Measurements from ENCODE around the gene DYSF. TPM values are rescaled to one million over a fixed set of nuclear protein-coding genes. Genes with fewer than 3 reads are reported as not detected.
"Not testable (repeated sequence)": the region's sequence is repeated elsewhere in the genome, so short reads cannot be mapped to it uniquely, and the experiment has no call there.

The DYSF gene
- total RNA-seq (ENCODE audit: low replicate concordance), result 0.18 and 1.2 TPM in 2 replicates

DNA sequence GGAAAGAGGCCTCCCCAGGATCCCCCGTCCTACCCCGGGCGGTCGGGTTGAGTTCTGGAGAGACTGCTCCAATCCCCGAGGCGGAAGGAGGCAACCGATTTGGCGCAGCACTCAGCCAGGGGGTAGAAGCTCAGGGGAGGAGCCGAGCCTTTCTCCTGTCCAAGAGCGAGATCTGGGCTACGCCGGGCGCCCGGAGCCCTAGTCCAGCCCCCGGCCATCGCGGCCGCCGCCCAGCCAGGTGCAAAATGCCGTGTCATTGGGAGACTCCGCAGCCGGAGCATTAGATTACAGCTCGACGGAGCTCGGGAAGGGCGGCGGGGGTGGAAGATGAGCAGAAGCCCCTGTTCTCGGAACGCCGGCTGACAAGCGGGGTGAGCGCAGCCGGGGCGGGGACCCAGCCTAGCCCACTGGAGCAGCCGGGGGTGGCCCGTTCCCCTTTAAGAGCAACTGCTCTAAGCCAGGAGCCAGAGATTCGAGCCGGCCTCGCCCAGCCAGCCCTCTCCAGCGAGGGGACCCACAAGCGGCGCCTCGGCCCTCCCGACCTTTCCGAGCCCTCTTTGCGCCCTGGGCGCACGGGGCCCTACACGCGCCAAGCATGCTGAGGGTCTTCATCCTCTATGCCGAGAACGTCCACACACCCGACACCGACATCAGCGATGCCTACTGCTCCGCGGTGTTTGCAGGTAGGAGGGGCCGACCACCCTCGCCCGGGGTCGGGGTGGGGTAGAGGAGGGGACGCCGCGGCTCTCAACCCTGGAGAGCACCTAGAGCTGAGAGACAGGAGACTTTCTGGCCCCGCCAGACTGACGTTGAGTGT is at the start of gene DYSF:
Gene DYSF, plus strand, starts transcription at position 158 of the 817 bp plus-strand sequence.
- peak within 1 kb of the TSS; percentile 55 for H3K4me3 ChIP-seq (ENCODE audit: low read depth, low read length)
- peak; percentile 17 for DNase-seq (ENCODE audit: low read depth)
- TF ChIP-seq, protein P1, sequence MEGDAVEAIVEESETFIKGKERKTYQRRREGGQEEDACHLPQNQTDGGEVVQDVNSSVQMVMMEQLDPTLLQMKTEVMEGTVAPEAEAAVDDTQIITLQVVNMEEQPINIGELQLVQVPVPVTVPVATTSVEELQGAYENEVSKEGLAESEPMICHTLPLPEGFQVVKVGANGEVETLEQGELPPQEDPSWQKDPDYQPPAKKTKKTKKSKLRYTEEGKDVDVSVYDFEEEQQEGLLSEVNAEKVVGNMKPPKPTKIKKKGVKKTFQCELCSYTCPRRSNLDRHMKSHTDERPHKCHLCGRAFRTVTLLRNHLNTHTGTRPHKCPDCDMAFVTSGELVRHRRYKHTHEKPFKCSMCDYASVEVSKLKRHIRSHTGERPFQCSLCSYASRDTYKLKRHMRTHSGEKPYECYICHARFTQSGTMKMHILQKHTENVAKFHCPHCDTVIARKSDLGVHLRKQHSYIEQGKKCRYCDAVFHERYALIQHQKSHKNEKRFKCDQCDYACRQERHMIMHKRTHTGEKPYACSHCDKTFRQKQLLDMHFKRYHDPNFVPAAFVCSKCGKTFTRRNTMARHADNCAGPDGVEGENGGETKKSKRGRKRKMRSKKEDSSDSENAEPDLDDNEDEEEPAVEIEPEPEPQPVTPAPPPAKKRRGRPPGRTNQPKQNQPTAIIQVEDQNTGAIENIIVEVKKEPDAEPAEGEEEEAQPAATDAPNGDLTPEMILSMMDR (IDR thresholded peaks at IDR 0.05; ENCODE audit: insufficient read depth, low read length), result no peak

DNA sequence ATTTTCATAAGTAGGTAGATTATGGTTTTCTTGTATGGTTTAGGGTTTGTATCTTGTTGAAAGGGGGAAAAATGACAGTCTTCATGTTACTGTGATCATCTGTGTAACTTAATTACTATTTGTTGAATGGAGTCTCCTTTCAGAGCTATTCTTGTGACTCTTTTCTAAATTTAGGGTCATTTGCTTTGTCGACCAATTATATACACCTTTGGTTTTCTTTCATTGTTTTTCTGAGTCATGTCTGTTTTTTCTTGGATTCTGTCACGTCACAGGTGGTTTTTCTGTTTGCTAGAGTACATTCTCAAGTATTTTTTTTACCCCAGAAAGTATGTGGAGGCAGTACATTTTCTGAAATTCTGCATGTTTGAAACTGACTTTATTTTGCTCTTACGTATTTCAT is 43.8 kb upstream of the DYSF start:
- TF ChIP-seq, protein P1 (IDR thresholded peaks at IDR 0.05; ENCODE audit: insufficient read depth, low read length), result no peak
- no peak overlapping the region for H3K4me3 ChIP-seq (ENCODE audit: low read depth, low read length)
- no peak for DNase-seq (ENCODE audit: low read depth)

DNA sequence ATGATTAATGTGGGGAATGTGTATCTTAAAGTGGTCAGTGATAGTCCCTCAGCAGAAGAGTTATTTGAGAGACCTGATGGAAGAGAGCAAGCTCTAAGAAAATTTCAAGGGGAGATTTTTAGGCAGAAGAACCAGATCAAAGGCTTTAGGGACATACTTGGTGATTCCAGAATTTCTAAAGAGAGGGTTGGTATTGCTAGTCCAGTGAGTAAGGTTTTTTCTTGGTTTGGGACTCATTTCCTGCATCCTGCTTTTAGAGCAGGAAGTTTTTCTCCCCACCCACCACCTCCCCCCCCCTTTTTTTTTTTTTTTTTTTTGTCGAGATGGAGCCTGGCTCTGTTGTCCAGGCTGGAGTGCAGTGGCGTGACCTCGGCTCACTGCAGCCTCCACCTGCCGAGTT is 42.7 kb upstream of the DYSF start:
- no peak overlapping the region for H3K4me3 ChIP-seq (ENCODE audit: low read depth, low read length)
- no peak for DNase-seq (ENCODE audit: low read depth)
- TF ChIP-seq, protein P1 (IDR thresholded peaks at IDR 0.05; ENCODE audit: insufficient read depth, low read length), result no peak

DNA sequence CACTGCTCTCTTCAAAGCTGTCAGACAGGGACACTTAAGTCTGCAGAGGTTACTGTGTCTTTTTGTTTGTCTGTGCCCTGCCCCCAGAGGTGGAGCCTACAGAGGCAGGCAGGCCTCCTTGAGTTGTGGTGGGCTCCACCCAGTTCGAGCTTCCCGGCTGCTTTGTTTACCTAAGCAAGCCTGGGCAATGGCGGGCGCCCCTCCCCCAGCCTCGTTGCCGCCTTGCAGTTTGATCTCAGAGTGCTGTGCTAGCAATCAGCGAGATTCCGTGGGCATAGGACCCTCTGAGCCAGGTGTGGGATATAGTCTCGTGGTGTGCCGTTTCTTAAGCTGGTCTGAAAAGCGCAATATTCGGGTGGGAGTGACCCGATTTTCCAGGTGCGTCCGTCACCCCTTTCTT is 36.5 kb upstream of the DYSF start:
- not testable (repeated sequence) for H3K4me3 ChIP-seq (ENCODE audit: low read depth, low read length); DNase-seq (ENCODE audit: low read depth)

DNA sequence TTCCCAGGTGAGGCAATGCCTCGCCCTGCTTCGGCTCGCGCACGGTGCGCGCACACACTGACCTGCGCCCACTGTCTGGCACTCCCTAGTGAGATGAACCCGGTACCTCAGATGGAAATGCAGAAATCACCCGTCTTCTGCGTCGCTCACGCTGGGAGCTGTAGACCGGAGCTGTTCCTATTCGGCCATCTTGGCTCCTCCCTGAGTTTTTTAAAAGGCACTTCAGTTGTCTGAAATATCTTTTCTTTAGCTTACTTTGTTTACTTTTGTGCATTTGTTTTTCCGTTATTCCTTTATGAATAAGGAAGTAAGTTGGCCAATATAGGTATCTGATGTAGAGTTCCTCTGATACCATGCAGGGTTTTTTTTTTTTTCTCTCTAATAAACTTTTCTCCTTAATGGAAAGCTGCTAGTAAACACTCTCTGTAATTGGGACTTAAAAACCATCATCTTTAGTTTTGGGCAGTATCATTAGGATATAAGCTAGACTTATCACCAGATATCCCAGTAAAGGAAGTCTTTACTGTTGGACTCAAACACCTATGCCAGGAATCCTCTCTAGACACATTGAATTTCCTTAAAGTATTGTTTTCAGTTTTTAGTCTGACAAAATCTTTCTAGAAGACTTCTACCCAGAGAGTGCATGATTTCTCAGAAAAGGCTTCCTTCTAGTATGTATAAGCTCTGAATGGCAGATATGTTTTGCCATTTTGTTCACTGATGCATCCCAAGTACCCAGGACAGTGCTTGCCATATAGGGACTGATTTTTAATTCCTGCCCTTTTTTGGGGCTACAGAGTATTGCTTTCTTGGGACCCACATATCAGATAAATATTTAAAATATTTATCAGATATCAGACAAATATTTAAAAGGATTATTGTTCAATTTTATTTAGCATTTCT is 35.8 kb upstream of the DYSF start:
- no peak overlapping the region for H3K4me3 ChIP-seq (ENCODE audit: low read depth, low read length)
- DNase-seq (ENCODE audit: low read depth), result no peak
- TF ChIP-seq, protein P1 (IDR thresholded peaks at IDR 0.05; ENCODE audit: insufficient read depth, low read length), result no peak

DNA sequence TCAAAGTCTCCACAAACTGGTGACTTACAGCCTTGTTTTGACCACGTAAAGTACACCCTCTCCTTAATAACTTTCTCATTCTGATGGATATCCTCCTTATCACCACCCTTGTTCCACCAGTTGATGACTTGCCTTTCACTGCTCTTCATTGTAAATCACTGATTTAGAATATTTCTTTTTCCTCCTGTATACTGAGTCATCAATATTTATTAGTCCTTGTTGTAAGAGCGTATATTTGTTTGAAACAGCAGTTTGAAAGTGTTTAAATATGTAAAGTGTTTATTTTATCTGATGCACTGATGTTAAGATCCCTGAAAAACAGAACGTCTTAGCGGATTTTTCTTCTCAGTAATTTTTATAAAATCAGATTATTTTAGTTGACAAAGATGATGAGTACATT is 34.2 kb upstream of the DYSF start:
- no peak for DNase-seq (ENCODE audit: low read depth)
- no peak overlapping the region for H3K4me3 ChIP-seq (ENCODE audit: low read depth, low read length)
- TF ChIP-seq, protein P1 (IDR thresholded peaks at IDR 0.05; ENCODE audit: insufficient read depth, low read length), result no peak

DNA sequence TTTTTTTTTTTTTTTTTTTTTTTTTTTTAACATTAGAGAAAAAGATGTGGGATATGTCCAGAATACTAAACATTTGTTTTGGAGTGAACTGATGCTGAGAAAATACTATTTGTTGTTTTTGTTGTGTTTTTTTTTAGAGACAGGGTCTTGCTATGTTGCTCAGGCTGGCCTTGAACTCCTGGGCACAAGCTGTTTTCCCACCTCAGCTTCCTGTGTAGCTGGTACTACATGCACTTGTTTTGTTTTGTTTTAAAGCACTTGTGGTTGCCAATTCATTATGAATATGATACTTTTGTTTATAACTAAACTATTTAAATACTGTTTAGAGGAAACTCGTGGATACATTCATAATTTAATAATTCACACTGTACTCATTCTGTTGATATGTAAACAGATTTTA is 33.4 kb upstream of the DYSF start:
- DNase-seq (ENCODE audit: low read depth), result no peak
- no peak overlapping the region for H3K4me3 ChIP-seq (ENCODE audit: low read depth, low read length)
- TF ChIP-seq, protein P1 (IDR thresholded peaks at IDR 0.05; ENCODE audit: insufficient read depth, low read length), result no peak

Measured in fibroblast of the aortic adventitia (primary cell).